ENCODE results near the gene RALGAPA1. TPM values are rescaled to one million over a fixed set of nuclear protein-coding genes. Genes with fewer than 3 reads are reported as not detected.

Gene RALGAPA1
- total RNA-seq, 4 donors from 2014 or later = 44.1 to 138 (median 108) TPM

GRCh38 chr14:35515916-35516315 lies 293.2 kb downstream of the RALGAPA1 start:
- TF ChIP-seq CTCF (IDR thresholded peaks at IDR 0.05) = no peak
- TF ChIP-seq POLR2A (IDR thresholded peaks at IDR 0.05) = no peak
- Histone ChIP-seq H3K27me3 (no peaks in the 10 kb centered on the region), H3K27ac (no peak overlapping the region), H3K36me3 (no peaks in the 10 kb centered on the region), H3K4me1 (no peaks in the 10 kb centered on the region), H3K4me3 (no peak overlapping the region), H3K9me3 (no peaks in the 10 kb centered on the region)
- DNase-seq = no peak
- intact Hi-C loops (cut with DNase I; ENCODE audit: low total_unique reads) = no loop called here

GRCh38 chr14:35512765-35513164 lies 296.3 kb downstream of the RALGAPA1 start:
- no peak for DNase-seq
- H3K36me3 ChIP-seq = no peaks in the 10 kb centered on the region
- H3K27me3 ChIP-seq = no peaks in the 10 kb centered on the region
- H3K4me3 ChIP-seq = no peak overlapping the region
- H3K4me1 ChIP-seq = no peaks in the 10 kb centered on the region
- TF ChIP-seq POLR2A (IDR thresholded peaks at IDR 0.05) (no peak), CTCF (IDR thresholded peaks at IDR 0.05) (no peak)
- H3K27ac ChIP-seq = no peak overlapping the region
- intact Hi-C loops (cut with DNase I; ENCODE audit: low total_unique reads) = no loop called here
- no peaks in the 10 kb centered on the region for H3K9me3 ChIP-seq

GRCh38 chr14:35509846-35510245 lies 299.2 kb downstream of the RALGAPA1 start:
- TF ChIP-seq POLR2A (IDR thresholded peaks at IDR 0.05) = no peak
- no peak for TF ChIP-seq CTCF (IDR thresholded peaks at IDR 0.05)
- Histone ChIP-seq H3K4me1 (no peaks in the 10 kb centered on the region), H3K27ac (no peak overlapping the region), H3K4me3 (no peak overlapping the region), H3K36me3 (no peaks in the 10 kb centered on the region), H3K9me3 (no peaks in the 10 kb centered on the region), H3K27me3 (no peaks in the 10 kb centered on the region)
- intact Hi-C loops (cut with DNase I; ENCODE audit: low total_unique reads) = no loop called here
- no peak for DNase-seq

GRCh38 chr14:35506927-35507326 lies 302.2 kb downstream of the RALGAPA1 start:
- no peak for TF ChIP-seq POLR2A (IDR thresholded peaks at IDR 0.05)
- no peak for TF ChIP-seq CTCF (IDR thresholded peaks at IDR 0.05)
- no peak for DNase-seq
- Histone ChIP-seq H3K36me3 (no peaks in the 10 kb centered on the region), H3K4me3 (no peak overlapping the region), H3K9me3 (no peaks in the 10 kb centered on the region), H3K27me3 (no peaks in the 10 kb centered on the region), H3K4me1 (no peaks in the 10 kb centered on the region), H3K27ac (no peak overlapping the region)
- intact Hi-C loops (cut with DNase I; ENCODE audit: low total_unique reads) = no loop called here

GRCh38 chr14:35506461-35506860 lies 302.6 kb downstream of the RALGAPA1 start:
- Histone ChIP-seq H3K27ac (no peak overlapping the region), H3K4me3 (no peak overlapping the region), H3K27me3 (no peaks in the 10 kb centered on the region), H3K9me3 (no peaks in the 10 kb centered on the region), H3K4me1 (no peaks in the 10 kb centered on the region), H3K36me3 (no peaks in the 10 kb centered on the region)
- intact Hi-C loops (cut with DNase I; ENCODE audit: low total_unique reads) = no loop called here
- DNase-seq = no peak
- TF ChIP-seq CTCF (IDR thresholded peaks at IDR 0.05) = no peak
- no peak for TF ChIP-seq POLR2A (IDR thresholded peaks at IDR 0.05)
